ENCODE results near the gene GRK1.

GRCh38 chr13:113766035-113766800 is 99.2 kb downstream of the GRK1 start:
- TF ChIP-seq CTCF (IDR thresholded peaks at IDR 0.05) (no peak), POLR2A (IDR thresholded peaks at IDR 0.05) (no peak)

Measured in uterus (tissue), 2 donors.